IMR-90 (cell line): ENCODE data around the gene PBX4. TPM values are rescaled to one million over a fixed set of nuclear protein-coding genes. Genes with fewer than 3 reads are reported as not detected.
A peak's percentile ranks its signal among the peaks of the same experiment; 100 is the strongest.

Source experiments
- ATAC-seq: fragments of 200-7000 bp; cut with Tn5 transposase; 2 replicates; pipeline ENCODE4 v1.9.1; 2020; ENCODE audit warnings: low read depth, mild to moderate bottlenecking, moderate library complexity
- BruUV-seq: library from RNA; stranded (reverse); fragments of 400-500 nt; replicated peaks from 2 replicates; lab custom pipeline; 2021; lab: Mats Ljungman, UMichigan
- CTCF ChIA-PET: fragments of 300-600 bp; formaldehyde crosslinking; extraction: SDS; loops from one replicate; lab custom pipeline; 2021; ENCODE audit warnings: antibody characterized with exemption; lab: Yijun Ruan, JAX
- POLR2A ChIA-PET: fragments of 300-600 bp; sonication (Branson Sonifier 250); formaldehyde crosslinking; loops from one replicate; lab custom pipeline; 2022; ENCODE audit warnings: antibody characterized with exemption; ENCODE audit not compliant: unreplicated experiment; lab: Charles Lee
- DNase-seq: peaks from one replicate; pipeline ENCODE4 v3.0.0; 2013
- H2AFZ ChIP-seq: replicated peaks from 2 replicates; pipeline ENCODE3; 2013; ENCODE audit warnings: low read length, mild to moderate bottlenecking; ENCODE audit not compliant: poor library complexity
- H2AK5ac ChIP-seq: 2 replicates; pipeline ENCODE4 v1.6.1; 2013; ENCODE audit warnings: low read depth, low read length, inconsistent platforms
- H2AK9ac ChIP-seq: replicated peaks from 2 replicates; pipeline ENCODE3; 2013; ENCODE audit warnings: mild to moderate bottlenecking, low read depth, low read length, moderate library complexity; ENCODE audit not compliant: poor library complexity
- H2BK120ac ChIP-seq: 2 replicates; pipeline ENCODE4 v1.6.1; 2013; ENCODE audit warnings: low read depth, low read length, inconsistent platforms
- H2BK15ac ChIP-seq: 3 replicates; pipeline ENCODE4 v1.6.1; 2013; ENCODE audit warnings: low read depth, low read length, inconsistent platforms
- H2BK20ac ChIP-seq: 2 replicates; pipeline ENCODE4 v1.6.1; 2013; ENCODE audit warnings: low read depth, mild to moderate bottlenecking, inconsistent platforms, low read length, moderate library complexity
- H2BK5ac ChIP-seq: 2 replicates; pipeline ENCODE4 v1.6.1; 2013; ENCODE audit warnings: mild to moderate bottlenecking, low read depth, low read length, inconsistent platforms; ENCODE audit not compliant: poor library complexity, severe bottlenecking
- H3K14ac ChIP-seq: replicated peaks from 2 replicates; pipeline ENCODE4 v1.6.1; 2013; ENCODE audit warnings: low read depth, low read length, inconsistent platforms
- H3K18ac ChIP-seq: 2 replicates; pipeline ENCODE4 v1.6.1; 2013; ENCODE audit warnings: low read depth, low read length, control low read depth
- H3K23ac ChIP-seq: 2 replicates; pipeline ENCODE4 v1.6.1; 2013; ENCODE audit warnings: low read depth, low read length, inconsistent platforms
- H3K27ac ChIP-seq: 2 replicates; pipeline ENCODE4 v1.5.1; 2013; ENCODE audit warnings: mild to moderate bottlenecking, control low read depth, low read length; ENCODE audit not compliant: insufficient read depth
- H3K27me3 ChIP-seq: 2 replicates; pipeline ENCODE4 v1.6.1; 2013; ENCODE audit warnings: low read length; ENCODE audit not compliant: control insufficient read depth, insufficient read depth
- H3K36me3 ChIP-seq: 2 replicates; pipeline ENCODE4 v1.6.1; 2013; ENCODE audit warnings: low read length, mixed read lengths; ENCODE audit not compliant: control insufficient read depth, insufficient read depth
- H3K4ac ChIP-seq: 2 replicates; pipeline ENCODE4 v1.6.1; 2013; ENCODE audit warnings: low read depth, low read length, inconsistent platforms
- H3K4me1 ChIP-seq: 2 replicates; pipeline ENCODE4 v1.6.1; 2013; ENCODE audit warnings: low read length, mixed read lengths; ENCODE audit not compliant: control insufficient read depth, insufficient read depth
- H3K4me2 ChIP-seq: 2 replicates; pipeline ENCODE4 v1.6.1; 2013; ENCODE audit warnings: low read depth, mild to moderate bottlenecking, control low read depth, low read length, moderate library complexity
- H3K4me3 ChIP-seq: 2 replicates; pipeline ENCODE4 v1.5.1; 2013; ENCODE audit warnings: low read depth, mild to moderate bottlenecking, control low read depth, low read length, moderate library complexity; ENCODE audit not compliant: insufficient read depth
- H3K56ac ChIP-seq: 2 replicates; pipeline ENCODE4 v1.6.1; 2013; ENCODE audit warnings: low read length, inconsistent platforms; ENCODE audit not compliant: insufficient read depth; ENCODE audit errors: extremely low read depth
- H3K79me1 ChIP-seq, 2 experiments: 2 replicates each; pipeline ENCODE4 v1.6.1; 2013; ENCODE audit warnings: low read length in 2 of 2, inconsistent platforms in 1 of 2, low read depth in 1 of 2
- H3K9ac ChIP-seq: 2 replicates; pipeline ENCODE4 v1.6.1; 2013; ENCODE audit warnings: low read depth, low read length, control low read depth
- H3K9me1 ChIP-seq: 2 replicates; pipeline ENCODE4 v1.6.1; 2013; ENCODE audit warnings: low read length, inconsistent platforms; ENCODE audit not compliant: insufficient read depth
- H3K9me3 ChIP-seq: 2 replicates; pipeline ENCODE4 v1.6.1; 2013; ENCODE audit warnings: low read length; ENCODE audit not compliant: control insufficient read depth, insufficient read depth
- H4K20me1 ChIP-seq: 2 replicates; pipeline ENCODE4 v1.6.1; 2013; ENCODE audit warnings: low read length, inconsistent platforms; ENCODE audit not compliant: insufficient read depth
- H4K5ac ChIP-seq: 2 replicates; pipeline ENCODE4 v1.6.1; 2013; ENCODE audit warnings: mild to moderate bottlenecking, low read depth, low read length, control low read depth
- H4K8ac ChIP-seq, 2 experiments: 2 replicates each; pipeline ENCODE4 v1.6.1; 2013; ENCODE audit warnings: low read depth in 2 of 2, low read length in 2 of 2, control low read depth in 1 of 2, inconsistent platforms in 1 of 2
- H4K91ac ChIP-seq: 2 replicates; pipeline ENCODE4 v1.6.1; 2013; ENCODE audit warnings: low read depth, low read length, inconsistent platforms; ENCODE audit not compliant: insufficient read depth
- BHLHE40 ChIP-seq: fragments of 150-350 bp; IDR thresholded peaks from 2 replicates; pipeline ENCODE4 v1.6.1; 2016; ENCODE audit warnings: mild to moderate bottlenecking, low read depth, low read length
- CEBPB ChIP-seq: IDR thresholded peaks from 2 replicates; pipeline ENCODE4 v1.6.1; 2012; ENCODE audit warnings: low read depth, low read length, improper control_type of control experiment
- CHD1 ChIP-seq: IDR thresholded peaks from 2 replicates; pipeline ENCODE4 v1.6.1; 2012; ENCODE audit warnings: low read depth, low read length, improper control_type of control experiment
- FOS ChIP-seq: fragments of 150-350 bp; IDR thresholded peaks from 2 replicates; pipeline ENCODE4 v1.6.1; 2016; ENCODE audit warnings: low read depth, low read length
- MAFK ChIP-seq: IDR thresholded peaks from 2 replicates; pipeline ENCODE4 v1.6.1; 2012; ENCODE audit warnings: low read depth, low read length, improper control_type of control experiment
- MXI1 ChIP-seq: IDR thresholded peaks from 2 replicates; pipeline ENCODE4 v1.6.1; 2012; ENCODE audit warnings: low read depth, mild to moderate bottlenecking, low read length, moderate library complexity, borderline replicate concordance
- NFE2L2 ChIP-seq: fragments of 150-350 bp; IDR thresholded peaks from 2 replicates; pipeline ENCODE4 v1.6.1; 2016; ENCODE audit warnings: low read depth, mild to moderate bottlenecking, low read length
- RCOR1 ChIP-seq: IDR thresholded peaks from 2 replicates; pipeline ENCODE4 v1.6.1; 2012; ENCODE audit warnings: mild to moderate bottlenecking, low read length, improper control_type of control experiment; ENCODE audit not compliant: insufficient replicate concordance
- RFX5 ChIP-seq: IDR thresholded peaks from 2 replicates; pipeline ENCODE4 v1.8.0; 2012; ENCODE audit warnings: low read depth, mild to moderate bottlenecking, low read length, moderate library complexity
- USF2 ChIP-seq: fragments of 150-350 bp; IDR thresholded peaks from 2 replicates; pipeline ENCODE4 v1.6.1; 2017; ENCODE audit warnings: mild to moderate bottlenecking, antibody characterized with exemption, low read length, low read depth
- whole genome bisulfite sequencing, 2 experiments: methylation state at CpG; one replicate each; pipeline versions ENCODE4 v1.1.5 to v1.1.7; 2013; ENCODE audit warnings: missing lambda C conversion rate in 2 of 2; ENCODE audit not compliant: insufficient read length in 1 of 2; ENCODE audit errors: extremely low coverage in 2 of 2; 5-methylcytosine and 5-hydroxymethylcytosine counted together
- dilution Hi-C: fragments of 300-500 bp; cut with HindIII; formaldehyde crosslinking; loops from one replicate; pipeline ENCODE4 v1.14.3; 2018; ENCODE audit warnings: low sequenced_read_pairs; ENCODE audit not compliant: unreplicated experiment
- in situ Hi-C: fragments of 300-500 bp; cut with MboI; formaldehyde crosslinking; loops from 3 replicates; pipeline ENCODE4 v1.14.3; 2019; ENCODE audit warnings: low sequenced_read_pairs, inconsistent platforms, mixed read lengths
- intact Hi-C: fragments of 100-400 bp; cut with micrococcal nuclease; formaldehyde crosslinking; loops from 2 replicates; pipeline ENCODE4 v1.10.0; 2022
- polyA plus RNA-seq, 3 experiments: library from polyadenylated mRNA; depleted of rRNA; stranded (reverse); fragments of >200 nt; gene quantifications; 2 replicates each; pipeline ENCODE4 v1.2.3, GENCODE V29; 2012; ENCODE audit warnings: low replicate concordance in 1 of 3
- total RNA-seq: library from RNA; depleted of rRNA; stranded (reverse); fragments of >200 nt; gene quantifications from 2 replicates; pipeline ENCODE4 v1.2.3, GENCODE V29; 2012
- TF ChIP-seq, protein P1 (sequence below): conservative IDR thresholded peaks from 2 replicates; pipeline ENCODE4 v1.5.1; 2012; ENCODE audit warnings: mild to moderate bottlenecking, low read depth, low read length, improper control_type of control experiment

PBX4 gene
- total and polyA plus RNA-seq, 2 of the 4 experiments (the other 2 are of a cell fraction): 0.90 to 2.9 TPM

DNA sequence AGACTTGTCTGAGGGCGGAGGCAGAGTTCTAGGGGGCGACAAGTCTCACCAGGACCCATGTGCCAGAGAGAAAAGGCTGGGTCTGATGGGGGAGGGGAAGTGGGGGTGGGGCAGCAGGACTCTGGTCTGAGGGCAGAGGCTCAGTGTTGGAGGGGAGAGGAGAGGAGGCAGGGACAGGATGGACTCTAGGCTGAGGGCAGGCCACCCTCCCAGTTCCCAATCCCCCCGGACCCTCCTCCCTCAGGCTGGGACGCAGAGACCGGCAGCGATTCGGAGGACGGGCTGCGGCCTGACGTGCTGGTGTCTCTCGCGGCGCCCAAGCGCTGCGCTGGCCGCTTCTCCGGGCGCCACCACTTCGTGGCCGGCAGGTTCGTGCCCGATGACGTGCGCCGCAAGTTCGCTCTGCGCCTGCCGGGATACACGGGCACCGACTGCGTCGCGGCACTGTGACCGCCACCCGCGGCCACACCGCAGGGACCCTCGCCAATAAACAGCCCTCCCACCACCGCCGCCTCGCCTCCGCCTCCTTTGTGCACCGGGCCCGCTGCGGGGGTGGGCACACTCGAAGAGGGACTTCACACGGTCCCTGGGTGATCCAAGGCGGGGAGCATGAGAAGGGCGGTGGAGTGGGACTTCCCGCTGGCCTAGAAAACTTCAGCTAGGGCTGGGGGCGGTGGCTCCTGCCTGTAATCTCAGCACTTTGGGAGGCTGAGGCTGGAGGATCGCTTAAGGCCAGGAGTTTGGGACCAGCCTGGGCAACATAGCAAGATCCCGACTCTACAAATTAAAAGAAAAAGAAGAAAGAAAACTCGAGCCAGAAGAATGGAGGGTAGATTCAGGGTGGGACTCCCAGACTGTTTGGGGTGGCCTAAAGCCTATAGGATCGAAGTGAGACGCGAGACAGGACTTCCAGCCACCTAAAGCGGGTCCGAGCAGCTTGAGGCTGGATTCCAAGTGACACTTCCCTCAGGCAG is 81.1 kb downstream of the PBX4 start (continued):
- TF ChIP-seq RFX5 (no peak), FOS (no peak)

DNA sequence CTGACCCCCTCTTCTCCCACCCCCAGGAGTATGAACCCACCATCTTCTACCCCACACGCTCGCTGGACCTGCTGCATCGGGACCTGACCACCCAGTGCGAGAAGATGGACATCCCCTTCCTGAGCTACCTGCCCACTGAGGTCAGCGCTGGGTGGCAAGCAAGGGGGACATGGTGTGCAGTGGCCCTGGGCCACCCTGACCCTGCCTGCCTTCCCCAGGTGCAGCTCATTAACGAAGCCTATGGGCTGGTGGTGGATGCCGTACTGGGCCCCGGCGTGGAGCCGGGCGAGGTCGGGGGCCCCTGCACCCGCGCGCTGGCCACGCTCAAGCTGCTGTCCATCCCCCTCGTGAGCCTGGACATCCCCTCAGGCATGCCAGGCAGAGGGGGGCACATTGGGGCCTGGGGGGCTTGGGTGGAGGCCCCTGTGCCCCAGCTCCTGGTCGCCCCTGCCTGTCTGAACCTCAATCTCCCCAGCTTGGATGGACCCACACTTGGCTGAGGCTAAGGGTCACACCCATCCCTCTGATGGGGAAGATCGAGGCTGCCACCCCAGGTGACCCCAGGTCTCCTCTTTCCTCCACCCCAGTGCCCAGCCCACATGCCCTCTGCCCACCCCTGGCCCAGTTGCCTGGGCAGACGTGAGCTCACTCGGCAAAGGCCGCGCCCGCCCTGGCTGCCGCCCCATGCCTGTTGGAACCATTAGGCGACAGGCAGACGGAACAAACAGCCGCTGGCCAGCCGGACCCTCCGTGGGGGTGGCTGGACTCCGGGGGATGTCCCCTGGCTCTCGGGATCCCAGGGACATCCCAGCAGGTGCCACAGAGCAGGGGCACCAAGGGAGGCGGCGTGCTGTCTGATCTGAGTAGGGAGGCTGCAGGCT is 82.9 kb downstream of the PBX4 start:
- Histone ChIP-seq H3K79me1 (no peaks in the 10 kb centered on the region; a peak in 1 of 4 replicates), H2BK15ac (no peak overlapping the region), H3K4me2 (no peak overlapping the region), H3K14ac (no peak overlapping the region), H3K9me3 (no peaks in the 10 kb centered on the region; the same call in 1 of the 2 replicates), H2AK9ac (peak overlapping the region; percentile 66), H3K18ac (no peak overlapping the region), H4K8ac (no peak overlapping the region), H3K36me3 (no peaks in the 10 kb centered on the region), H4K5ac (no peak overlapping the region), H3K9me1 (no peaks in the 10 kb centered on the region), H4K20me1 (peaks cover 11% of the 10 kb centered on the region; the same call in 1 of the 2 replicates), H3K23ac (no peak overlapping the region), H3K56ac (no peak overlapping the region), H4K91ac (no peak overlapping the region), H2AK5ac (no peak overlapping the region), H3K4ac (no peak overlapping the region), H2BK5ac (no peak overlapping the region), H3K4me1 (peaks cover 4% of the 10 kb centered on the region), H2AFZ (no peak overlapping the region), H3K27me3 (peaks cover 21% of the 10 kb centered on the region), H2BK20ac (no peak overlapping the region), H2BK120ac (no peak overlapping the region), H3K9ac (no peak overlapping the region), H3K27ac (no peak overlapping the region), H3K4me3 (no peak overlapping the region)
- WGBS, 2 experiments: 93% methylated on average over 14 of the region's 34 CpGs; no CpG with 5 or more reads in 1 of the 2 experiments
- no peak for DNase-seq
- ChIA-PET POLR2A (no interaction called here), CTCF (no interaction called here)
- no TSS peak for BruUV-seq
- in situ Hi-C loops: loop anchor here (5.0 to 25.0 kb wide), 2 partner anchors 107 to 427 kb away; partner anchors contain the start of gene GMIP
- ATAC-seq: no peak
- dilution Hi-C loops: no loop called here
- intact Hi-C loops: no loop called here
- no peak for TF ChIP-seq USF2
- no peak for TF ChIP-seq CHD1
- TF ChIP-seq FOS: no peak
- TF ChIP-seq CEBPB: no peak
- TF ChIP-seq, protein P1, sequence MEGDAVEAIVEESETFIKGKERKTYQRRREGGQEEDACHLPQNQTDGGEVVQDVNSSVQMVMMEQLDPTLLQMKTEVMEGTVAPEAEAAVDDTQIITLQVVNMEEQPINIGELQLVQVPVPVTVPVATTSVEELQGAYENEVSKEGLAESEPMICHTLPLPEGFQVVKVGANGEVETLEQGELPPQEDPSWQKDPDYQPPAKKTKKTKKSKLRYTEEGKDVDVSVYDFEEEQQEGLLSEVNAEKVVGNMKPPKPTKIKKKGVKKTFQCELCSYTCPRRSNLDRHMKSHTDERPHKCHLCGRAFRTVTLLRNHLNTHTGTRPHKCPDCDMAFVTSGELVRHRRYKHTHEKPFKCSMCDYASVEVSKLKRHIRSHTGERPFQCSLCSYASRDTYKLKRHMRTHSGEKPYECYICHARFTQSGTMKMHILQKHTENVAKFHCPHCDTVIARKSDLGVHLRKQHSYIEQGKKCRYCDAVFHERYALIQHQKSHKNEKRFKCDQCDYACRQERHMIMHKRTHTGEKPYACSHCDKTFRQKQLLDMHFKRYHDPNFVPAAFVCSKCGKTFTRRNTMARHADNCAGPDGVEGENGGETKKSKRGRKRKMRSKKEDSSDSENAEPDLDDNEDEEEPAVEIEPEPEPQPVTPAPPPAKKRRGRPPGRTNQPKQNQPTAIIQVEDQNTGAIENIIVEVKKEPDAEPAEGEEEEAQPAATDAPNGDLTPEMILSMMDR: no peak
- no peak for TF ChIP-seq NFE2L2
- no peak for TF ChIP-seq RCOR1
- no peak for TF ChIP-seq MXI1
- TF ChIP-seq BHLHE40: no peak
- TF ChIP-seq MAFK: no peak
